Activated CD8-positive, alpha-beta memory T cell treated with anti-CD3 and anti-CD28 coated beads, Interleukin-2, amount 50 U/mL, for 24 hours (primary cell): ENCODE measurements around the gene NOTCH2.

ENCODE experiments used
- DNase-seq: peaks from one replicate; pipeline ENCODE4 v3.0.0-alpha.2; 2020; ENCODE audit errors: extremely low read depth

NOTCH2 gene

DNA sequence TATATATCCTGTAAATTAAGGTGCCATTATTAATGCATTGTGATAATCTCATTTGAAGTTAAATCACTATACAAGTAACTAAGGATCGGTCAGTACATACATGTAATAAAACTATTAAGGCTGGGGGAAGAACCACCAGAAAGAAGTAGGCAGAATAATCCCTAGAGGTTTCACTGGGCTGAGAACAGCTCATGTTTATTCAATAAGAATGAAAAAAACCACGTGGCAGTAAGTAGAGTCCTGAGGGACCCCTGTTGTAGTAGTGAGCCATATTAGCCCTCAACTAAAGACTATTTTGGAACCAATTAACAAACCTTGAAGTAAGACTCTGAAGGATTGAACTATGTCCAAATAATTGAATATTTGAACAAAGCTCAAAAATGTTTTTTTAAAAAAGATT is 126.2 kb downstream of the NOTCH2 start:
- no peak for DNase-seq

DNA sequence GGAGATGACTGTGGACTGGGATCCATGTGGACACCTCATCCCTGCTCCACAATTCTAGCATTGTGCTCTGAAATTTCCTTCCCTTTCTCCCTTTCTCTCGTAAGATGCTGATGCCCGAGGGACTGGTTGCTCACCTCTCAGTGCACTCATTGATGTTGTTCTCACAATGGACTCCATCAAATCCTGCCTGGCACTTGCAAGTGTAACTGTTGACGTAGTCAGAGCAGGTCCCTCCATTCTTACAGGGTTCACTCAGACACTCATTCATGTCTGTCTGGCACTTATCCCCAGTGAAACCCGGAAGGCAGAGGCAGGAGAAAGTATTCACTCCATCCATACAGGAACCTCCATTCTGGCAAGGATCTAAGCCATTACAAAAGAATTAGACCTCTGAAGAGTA is 128.1 kb downstream of the NOTCH2 start:
- no peak for DNase-seq

DNA sequence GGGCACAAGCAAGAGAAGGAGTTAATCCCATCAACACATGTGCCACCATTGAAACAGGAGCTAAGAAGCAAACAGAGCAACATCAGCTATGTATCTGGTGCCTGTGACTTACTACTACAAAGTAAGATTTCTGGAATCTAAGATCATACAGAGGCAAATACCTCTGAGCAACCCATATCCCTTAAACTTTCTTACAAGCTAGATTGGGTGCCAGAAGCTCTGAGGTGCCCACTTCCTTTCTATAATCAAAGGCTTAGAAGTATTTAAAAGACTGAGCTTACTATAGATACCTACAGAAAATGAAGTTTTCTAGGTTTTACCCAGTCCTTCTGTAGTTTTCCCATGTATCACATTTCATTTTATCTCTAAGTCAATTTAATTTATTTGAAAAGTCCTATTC is 128.8 kb downstream of the NOTCH2 start:
- DNase-seq: no peak

DNA sequence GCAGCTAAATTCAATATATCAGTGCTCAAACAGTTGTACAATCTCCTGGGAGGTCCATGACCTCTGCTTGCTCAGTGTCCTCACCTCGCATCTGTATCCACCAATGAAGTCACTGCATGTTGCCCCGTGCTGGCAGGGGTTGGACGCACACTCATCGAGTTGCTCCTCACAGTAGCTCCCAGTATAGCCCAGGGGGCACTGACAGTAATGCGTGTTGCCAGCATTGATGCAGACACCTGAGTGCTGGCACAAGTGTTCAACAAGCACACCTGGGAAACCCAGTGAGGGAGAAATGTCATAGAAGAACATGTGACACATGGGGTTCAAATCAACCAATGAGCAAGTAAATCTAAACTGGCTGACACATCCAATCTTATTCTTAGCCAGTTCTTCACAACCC is 132.3 kb downstream of the NOTCH2 start:
- no peak for DNase-seq

DNA sequence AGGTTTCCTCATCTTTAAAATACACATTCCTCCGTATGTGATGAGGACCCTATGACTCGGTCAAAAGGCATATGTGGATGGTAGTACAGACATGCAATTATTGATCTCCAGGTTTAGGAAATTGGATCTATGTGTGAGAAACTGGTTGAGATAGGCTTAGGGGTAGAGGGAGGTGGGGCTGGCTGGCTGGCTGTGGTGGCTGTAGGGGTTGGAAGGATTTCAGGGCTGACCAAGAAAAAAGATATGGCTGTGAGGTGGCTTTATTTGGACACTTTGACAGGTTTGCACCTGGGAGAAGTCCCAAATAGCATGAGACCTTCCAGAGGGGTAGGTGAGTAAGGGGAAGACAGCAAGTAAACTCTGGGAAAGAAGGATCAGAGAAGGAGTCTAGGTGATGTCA is 133.5 kb downstream of the NOTCH2 start:
- no peak for DNase-seq

DNA sequence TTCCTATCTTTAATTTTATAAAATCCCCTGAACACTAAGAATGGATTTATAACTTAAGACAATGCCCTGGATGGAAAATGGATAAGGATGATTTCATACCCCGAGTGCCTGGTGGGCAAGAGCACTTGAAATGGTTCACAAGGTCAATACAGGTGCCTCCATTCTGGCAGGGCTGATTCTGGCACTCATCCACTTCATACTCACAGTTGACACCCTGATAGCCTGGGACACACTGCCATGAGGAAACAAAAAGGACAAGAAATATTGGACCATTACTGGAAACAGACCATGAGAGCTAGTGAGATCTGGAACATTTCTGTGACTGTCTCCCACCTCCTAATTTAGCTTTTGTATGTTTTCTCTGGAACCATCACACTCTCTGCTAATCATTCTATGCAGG is 134.1 kb downstream of the NOTCH2 start:
- no peak for DNase-seq

DNA sequence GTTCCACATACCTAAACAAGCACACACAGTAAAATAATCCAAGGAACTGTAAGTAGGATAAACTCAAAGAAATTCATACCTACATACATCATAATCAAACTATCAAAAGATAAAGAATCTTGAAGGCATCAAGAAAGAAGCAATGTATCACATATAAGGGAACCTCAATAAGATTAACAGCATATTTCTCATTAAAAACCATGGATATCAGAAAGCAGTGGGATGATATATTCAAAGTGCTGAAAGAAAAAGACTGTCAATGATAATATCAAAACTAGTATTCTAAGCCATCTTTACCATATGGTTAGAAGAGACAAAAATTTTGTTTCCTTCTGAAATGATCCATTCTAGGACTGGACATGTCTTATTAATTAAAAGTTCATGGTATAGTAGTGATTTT is 136.1 kb downstream of the NOTCH2 start:
- DNase-seq: no peak

DNA sequence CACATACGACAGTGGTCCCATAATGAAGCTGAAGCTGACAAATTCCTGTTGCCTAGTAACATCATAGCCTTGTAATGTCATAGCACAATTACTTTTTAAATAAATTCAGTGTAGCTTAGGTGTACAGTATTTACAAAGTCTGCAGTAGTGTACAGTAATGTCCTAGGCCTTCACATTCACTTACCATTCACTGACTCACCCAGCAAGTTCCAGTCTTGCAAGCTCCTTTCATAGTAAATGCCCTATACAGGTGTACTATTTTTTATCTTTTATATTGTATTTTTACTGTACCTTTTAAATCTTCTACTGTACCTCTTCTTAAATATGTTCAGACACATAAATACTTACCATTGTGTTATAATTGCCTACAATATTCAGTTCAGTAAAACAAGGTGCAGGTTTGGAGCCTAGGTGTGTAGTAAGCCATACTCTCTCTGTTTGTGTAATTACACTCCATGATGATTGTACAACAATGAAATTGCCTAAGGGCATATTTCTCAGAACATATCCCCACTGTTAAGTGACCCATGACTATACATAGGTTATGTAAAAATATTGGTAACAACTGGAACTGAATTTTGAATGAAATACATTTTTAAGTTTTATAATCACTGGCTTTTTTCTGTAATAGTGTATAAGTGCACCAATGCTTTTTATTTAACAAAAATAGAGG is 139.7 kb downstream of the NOTCH2 start:
- no peak for DNase-seq

DNA sequence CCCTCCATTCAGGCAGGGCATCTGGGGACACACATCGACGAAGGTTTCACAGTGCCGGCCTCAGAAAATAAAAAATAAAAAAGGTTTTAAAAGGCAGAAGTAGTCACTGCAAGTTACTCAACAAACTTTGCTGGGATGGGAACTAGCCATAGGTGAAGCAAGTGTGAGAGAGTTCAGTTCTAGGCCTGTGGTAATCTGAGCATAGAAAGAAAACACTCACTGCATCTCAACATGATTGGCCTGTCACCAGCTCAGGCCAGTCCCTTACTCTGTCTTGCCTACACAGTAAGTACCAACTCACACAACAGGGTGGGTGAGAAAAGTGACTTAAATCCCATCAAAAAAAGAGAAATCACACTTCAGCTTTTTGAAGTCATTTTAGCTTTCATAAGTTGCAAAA is 142.9 kb downstream of the NOTCH2 start:
- no peak for DNase-seq

DNA sequence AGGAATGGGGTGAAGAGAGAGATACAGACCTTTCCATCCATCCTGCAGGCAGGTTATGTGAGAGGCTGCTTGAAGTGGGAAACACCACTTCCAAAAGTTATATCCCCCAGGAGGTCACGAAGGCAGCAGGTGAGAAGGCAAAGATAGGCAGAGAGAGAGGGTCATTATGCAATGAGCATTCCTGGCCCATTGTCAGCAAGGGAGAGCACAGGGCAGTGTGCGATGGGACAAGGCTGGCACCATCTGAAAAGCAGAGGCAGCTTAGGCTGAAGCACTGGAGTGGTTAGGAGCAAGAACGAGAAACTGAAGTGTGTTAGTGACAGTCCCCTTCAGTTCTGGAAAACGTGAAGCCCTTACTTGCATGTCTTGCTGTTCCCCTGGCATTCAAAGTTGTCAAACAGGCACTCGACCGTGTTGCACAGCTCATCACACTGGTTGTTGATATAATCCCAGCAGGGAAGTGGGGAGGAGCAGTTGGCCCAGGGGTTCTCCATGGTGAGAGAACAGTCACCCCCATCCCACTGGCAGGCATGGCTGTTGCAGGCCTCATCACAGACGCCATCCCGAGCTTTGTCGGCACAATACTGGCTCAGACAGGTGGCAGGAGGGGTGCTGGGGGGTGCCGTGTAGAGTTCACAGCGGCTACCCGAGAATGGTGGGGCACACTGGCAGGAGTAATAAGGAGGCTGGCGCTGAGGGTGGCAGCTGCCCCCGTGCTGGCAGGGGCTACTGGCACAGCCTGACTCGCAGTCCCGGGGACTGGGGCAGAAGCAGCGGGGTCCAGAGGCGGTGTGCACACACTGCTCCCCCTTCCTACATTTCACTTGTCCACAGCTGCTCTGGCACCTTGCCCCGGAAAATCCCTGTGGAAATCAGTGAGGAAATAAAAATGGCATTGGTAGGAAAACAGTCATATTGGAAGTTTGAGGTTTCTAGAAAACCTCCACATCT is 144.2 kb downstream of the NOTCH2 start:
- no peak for DNase-seq

DNA sequence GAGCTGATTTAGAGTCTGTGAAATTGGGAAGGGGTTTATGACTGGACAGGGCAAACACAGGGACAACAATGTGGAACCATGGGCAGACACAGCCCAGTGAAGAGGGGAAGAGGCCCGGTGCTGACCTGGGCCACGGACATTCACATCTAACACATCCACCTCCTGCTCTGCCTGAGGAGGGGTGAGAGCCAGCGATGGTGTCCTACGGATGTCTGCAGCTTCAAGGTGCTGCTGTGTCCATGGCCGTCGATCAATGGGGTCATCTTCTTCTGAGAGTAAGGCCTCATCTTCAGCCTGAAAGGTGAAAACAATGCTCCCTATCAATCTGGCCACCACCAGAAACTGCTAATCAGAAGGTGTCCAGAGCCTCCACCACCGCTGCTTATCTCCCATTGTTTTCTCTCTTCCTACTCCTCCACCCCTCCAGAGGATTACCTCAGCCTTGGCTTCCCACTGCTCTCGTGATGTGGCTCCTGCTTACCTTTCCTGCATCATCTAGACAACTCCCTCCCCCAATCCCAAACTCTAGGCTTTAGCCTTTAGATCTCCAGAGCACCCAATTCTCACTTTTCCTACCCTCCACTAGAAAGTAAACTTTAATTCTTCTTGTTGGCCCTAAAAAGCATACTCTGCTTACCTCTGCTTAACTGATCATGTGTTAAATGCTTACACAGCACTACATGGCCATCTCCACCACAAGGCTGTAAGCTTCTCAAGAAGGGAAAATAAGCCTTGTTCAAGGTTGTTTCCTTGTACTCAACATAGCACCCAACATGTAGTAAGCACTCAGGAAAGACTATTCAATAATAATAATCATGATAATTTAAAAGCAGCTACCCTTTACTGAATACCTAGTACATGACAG is 149.1 kb downstream of the NOTCH2 start:
- no peak for DNase-seq

DNA sequence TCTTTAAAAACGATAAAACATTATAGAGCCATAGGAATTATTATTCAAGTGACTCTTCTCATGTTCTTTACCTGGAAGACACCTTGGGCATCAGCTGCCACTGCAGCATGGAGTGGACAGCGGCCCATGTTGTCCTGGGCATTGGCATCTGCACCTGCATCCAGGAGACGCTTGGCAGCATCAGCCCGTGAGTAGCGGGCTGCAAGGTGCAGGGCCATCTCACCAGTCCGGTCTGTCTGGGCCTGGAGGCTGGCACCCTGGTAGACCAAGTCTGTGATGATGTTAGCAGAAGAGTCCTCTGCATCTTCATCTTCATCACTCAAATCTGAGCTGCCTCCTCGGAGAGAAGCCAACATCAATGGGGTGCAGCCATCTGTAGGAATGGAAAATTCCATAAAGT is 150.2 kb downstream of the NOTCH2 start:
- no peak for DNase-seq

DNA sequence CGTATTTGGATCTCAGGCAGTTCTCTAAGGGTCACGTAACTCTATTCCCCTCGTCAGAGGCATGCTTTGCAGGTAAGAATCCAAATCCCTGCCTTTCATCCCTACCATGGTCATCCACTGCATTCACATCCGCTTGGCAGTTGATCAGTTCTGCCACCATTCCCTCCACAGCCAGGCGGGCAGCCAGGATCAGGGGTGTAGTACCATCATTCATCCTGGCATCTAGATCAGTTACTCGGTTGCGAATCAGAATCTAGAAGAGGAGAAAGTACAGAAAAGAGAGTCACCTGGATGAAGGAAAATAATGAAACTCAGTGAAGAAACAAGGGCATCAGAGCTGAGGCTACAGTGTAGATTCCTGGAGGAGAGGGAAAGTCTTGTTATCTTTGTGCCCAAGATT is 151.2 kb downstream of the NOTCH2 start:
- no peak for DNase-seq

DNA sequence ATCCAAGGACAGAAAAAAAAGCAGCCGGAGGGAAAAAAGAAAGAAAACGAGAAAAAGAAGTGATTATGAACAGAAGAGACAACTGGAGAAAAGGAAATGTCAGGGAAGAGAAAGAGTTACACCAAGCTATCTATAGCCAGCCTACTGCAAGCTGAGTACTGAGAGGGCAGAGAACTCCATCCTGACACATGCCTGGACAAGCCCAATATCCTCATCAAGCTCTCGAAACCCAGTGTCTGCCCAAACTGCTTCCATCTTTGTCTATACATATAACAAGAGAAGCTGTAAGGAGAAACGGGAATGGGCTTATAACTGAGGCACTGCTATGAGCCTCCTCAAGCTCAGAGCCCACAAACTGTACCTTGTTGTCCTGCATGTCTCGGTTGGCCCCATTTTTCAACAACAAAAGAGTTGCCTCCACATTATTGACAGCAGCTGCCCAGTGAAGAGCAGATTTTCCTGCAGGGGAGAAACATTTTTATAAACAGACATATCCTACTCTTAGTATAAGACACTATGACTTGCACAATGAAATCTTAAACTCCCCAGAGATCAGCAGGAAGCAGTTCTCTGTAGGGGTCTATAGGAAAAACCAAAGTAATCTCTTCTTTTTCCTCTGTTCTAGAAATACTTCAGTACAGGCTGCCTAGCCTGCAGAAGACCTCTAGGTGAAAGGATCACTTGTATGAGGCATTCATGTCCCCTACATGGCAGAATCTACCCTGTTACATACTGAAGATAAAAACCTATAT is 152.0 kb downstream of the NOTCH2 start:
- DNase-seq: no peak

DNA sequence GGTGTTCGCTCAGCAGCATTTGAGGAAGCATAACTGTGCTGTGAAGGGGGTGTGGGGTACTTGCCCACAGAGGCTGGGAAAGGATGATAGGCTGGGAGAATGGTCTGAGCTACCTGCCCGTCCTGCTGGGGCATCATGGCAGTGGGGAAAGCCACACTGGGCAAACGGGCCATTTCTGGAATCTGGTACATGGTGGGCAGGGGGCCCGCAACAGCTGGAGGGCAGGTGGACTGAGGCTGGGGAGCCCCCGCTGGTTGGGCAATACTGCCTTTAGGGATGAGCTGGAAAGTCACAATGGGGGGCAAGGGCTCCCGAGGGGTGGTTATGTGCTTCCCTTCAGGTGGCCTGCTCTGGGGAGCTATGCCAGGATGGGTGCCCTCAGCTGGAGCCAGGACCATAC is 153.9 kb downstream of the NOTCH2 start:
- no peak for DNase-seq

DNA sequence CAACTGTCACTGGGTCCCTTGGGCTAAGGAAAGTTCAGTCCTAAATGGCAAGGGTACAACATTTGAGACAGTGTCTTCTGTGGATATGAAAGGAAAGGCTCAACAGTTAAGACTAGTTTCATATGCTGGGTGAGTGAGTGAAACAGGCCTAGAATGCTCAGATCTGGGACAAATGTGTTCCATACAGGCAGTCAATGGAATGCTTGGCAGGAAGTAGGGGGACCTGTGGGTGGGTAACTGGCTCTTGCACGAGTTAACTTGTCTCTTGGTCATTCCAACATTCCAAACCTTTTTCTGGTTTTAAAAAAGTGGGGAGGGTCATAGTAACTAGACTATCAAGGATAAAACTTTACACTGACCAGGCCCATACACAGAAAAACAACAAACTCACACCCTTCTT is 155.4 kb downstream of the NOTCH2 start:
- DNase-seq: no peak

DNA sequence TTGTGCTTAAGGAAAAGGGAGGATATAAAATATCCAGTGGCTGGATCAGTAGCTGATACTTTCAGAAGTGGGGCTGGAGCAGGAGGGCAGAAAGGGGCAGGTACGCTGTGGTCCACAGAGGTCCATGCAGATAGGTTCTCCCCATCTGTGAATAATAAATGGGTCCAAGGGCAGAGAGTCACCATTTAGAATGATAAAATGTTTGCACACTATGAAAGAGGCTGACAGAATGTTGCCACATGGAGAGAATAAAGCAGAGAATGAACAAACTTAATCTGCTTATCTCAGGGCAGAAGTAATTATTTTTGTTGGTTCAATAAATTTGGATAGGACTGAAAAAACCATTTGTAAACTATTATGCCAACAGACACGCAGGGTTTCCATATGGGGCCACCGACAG is 156.5 kb downstream of the NOTCH2 start:
- DNase-seq: no peak

DNA sequence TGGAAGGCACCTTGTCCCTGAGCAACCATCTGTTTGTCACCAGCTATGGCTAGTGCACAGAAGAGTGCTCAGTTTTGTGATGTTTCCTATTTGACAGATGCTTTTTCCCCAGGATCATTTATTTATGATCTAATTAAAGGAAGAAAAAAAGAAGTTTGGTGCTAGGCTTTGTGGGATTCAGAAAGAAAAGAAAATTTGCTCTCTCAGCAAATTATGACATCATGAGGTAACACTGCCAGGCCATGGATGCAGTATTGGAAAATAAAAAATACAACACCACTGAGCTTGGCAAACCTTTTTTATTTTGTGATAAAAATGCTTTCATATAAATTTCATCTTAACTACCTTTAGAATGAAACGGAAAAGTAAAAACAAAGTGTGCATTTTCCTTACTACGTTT is 157.7 kb downstream of the NOTCH2 start:
- DNase-seq: no peak

DNA sequence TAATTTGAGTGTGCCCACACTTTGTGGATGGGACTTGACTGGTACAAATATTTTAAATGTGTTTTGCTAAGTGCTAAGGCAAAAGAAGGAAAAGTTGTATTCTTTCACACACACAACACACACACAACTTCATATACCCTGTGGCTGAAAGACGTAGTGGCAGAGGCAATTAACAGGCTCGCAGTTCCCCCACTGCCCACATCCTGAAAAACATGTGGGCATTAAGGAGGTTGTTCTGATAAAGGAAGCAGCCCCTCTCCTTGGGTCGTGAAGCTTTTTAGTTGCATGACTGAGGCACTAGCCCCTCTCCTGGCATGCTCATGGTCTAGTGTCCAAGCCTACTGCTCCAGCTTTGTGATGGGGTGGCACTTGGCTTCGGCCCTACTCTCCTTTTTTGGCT is 158.8 kb downstream of the NOTCH2 start:
- no peak for DNase-seq

DNA sequence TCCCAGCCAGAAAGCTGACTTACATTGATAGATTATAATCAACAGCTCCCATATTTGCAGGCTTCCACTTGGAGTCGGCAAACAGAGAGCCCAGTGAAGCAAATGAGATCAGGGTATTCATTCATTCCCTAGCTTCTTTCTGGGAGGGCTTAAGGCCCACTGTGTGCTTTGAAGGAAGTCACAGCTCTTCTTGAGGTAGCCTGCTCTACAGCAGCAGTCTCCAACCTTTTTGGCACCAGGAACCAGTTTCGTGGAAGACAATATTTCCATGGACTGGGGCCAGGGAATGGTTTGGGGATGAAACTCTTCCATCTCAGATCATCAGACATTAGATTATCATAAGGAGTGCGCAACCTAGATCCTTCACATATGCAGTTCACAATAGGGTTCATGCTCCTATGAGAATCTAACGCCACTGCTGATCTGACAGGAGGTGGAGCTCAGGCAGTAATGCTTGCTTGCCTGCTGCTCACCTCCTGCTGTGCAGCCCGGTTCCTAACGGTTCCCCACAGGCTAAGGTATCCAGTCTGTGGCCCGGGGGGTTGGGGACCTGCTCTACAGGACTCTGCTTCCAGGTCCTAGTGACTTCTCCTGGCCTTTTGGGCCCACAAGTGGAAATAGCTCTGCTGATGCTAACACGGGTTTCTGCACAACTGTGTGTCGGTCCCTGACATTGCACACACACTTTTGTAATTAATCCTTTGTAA is 159.4 kb downstream of the NOTCH2 start:
- no peak for DNase-seq

DNA sequence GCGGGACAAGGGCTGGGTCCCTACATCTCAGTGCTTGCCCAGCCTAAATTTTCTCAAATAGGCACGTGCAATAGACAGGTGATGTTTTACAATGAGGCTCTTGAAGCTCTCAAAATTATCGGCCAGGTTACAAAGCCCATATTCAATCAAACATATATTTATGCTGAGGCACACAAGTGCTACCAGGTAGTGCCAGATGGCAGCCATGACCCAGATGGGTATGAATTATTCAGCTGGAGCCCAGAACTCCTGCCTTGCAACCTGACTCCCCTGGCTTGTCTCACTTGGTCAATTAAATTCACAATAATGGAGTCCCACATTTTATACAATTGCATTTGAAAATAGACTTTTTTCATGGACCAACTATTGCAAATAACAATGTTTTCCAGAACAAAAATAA is 160.8 kb downstream of the NOTCH2 start:
- DNase-seq: no peak
